Glomerular endothelial cell (primary cell): Measurements from ENCODE around the gene GOLGA8B. TPM values are rescaled to one million over a fixed set of nuclear protein-coding genes. Genes with fewer than 3 reads are reported as not detected.
"Not testable (repeated sequence)": the region's sequence is repeated elsewhere in the genome, so short reads cannot be mapped to it uniquely, and the experiment has no call there.

Source experiments
- DNase-seq: peaks from one replicate; pipeline ENCODE4 v3.0.0-alpha.2; 2011; ENCODE audit warnings: low read depth, low spot score; ENCODE audit errors: extremely low read depth
- total RNA-seq: library from RNA; depleted of rRNA; stranded (reverse); fragments of >200 nt; gene quantifications from 2 replicates; pipeline ENCODE4 v1.2.3, GENCODE V29; 2015

The GOLGA8B gene
- total RNA-seq, 1 donor from 2014 or later: 25.9 TPM

DNA sequence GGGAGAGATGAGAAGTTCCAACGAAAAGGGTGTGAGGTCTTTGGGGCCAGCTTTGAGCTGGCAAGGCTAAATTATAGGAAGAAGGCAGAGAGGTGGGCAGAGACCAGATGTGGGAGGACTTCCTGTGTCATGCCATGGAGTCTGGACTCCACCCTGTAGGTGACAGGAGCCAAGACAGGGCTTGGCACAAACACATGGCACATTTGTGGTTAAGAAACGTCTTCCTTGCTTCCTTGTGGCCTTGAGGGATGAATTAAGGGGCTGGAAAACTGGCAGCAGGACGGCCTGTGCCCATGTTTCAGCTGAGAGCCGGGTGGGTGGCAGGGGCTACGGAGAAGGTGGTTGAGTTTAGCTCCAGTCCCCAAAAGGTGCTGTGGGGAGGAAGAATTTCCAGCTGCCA is 18.7 kb downstream of the GOLGA8B start:
- not testable (repeated sequence) for DNase-seq

DNA sequence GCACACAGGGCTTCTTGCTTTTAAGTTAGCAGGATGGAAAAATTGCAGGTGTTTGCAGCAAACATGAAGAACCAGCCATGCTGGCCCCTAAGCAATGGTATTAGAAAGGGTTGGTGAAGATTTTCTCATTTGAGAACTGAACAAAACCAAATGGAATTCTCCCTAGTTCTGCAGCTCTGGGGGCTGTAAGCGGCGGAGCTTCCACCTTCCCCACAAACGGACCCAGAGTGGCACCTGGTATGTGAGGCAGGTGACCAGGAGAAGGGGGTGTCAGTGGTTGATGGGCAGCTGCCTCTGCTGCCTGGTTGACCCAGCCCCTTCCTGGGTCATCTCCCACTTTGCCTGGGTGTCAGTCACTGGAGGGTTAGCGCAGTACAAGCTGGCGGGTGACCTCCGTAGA is 22.6 kb downstream of the GOLGA8B start:
- DNase-seq: not testable (repeated sequence)

DNA sequence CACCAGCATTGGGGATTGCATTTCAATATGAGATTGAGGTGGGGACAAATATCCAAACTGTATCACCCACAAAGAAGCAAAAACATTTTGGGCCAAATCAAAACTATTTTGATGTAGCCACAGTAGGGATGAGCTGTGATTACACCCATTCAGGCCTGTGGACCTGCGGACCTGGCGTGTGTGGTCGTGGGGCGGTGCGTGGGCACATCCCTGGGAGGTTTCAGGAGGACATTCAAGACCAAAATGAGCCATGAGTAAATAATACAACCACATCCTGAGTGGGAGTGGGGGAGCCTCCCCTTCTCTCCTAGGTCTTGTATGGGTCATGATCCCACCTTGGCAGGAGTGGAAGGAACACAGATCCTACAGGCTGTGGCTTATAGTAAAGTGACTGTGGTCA is 23.7 kb downstream of the GOLGA8B start:
- not testable (repeated sequence) for DNase-seq

DNA sequence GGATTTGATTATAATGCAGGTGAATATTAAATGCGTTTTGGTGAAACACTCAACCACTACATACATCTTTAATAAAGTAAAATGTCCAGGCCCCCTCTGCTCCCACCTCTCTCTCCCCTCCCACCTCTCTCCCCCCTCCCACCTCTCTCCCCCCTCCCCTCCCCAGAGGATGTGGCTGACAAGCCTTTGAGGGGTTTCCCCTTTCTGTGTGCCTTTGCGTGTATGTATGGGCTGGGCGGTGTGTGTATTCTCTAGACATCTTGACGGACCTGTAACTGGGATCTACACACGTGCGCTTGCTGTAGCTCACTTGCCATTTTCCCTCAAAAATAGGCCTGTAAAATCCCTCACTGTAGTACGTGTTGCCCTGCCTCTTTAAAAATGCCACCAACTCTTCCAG is 28.3 kb downstream of the GOLGA8B start:
- not testable (repeated sequence) for DNase-seq

DNA sequence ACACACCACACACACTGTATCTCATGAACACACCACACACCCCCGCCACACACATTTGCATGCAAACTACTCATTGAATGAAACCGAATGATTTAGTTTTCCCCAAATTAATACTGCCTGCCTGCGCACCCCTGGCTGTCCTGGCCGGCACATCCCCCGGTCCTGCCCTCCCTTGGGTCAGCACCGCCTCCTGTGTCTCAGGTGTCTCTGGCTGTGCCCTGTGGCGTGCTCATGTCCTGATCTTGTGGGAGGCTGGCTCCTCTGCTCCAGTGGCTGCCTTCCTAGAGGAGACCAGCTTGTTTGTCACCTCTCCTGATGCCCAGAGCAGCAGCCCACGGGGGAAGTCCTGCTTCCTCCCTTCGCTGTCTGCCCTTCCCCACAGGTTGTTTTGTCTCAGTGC is 28.7 kb downstream of the GOLGA8B start:
- DNase-seq: not testable (repeated sequence)

DNA sequence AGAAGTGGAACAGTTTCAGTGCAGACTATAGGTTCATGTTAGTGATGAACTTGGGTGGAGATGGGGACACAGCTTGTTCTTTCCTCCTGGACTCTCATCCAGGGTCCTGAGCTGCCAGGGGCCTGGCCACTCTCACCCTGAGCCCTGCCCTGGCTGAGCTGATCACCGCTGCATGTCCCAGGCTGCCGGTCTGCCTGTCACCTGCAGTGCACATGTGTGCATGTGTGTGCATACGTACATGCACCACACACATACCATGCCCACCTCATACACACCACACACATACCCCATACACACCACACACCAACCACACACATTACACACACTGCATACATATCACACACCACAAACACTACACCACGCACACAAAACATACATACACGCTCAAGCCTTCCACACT is 29.3 kb downstream of the GOLGA8B start:
- DNase-seq: not testable (repeated sequence)

DNA sequence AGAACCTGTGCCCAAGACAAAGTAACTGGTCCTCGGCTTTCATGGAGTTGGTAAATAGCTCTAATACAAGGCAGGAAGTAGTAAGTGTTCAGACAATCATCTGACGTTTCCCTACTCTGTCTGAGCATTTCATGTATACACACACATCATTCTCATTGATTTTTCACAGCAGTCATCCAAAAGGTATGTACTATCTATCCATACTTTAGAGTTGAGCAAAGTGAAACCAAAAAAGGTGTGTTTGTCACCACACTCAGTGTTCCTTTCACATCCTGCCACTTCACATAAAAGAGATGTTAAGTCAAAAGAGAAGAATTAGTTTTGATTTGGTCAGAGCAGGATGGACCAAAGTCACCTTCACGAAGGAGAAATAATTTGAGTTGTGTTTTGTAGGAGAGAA is 33.3 kb downstream of the GOLGA8B start:
- not testable (repeated sequence) for DNase-seq

DNA sequence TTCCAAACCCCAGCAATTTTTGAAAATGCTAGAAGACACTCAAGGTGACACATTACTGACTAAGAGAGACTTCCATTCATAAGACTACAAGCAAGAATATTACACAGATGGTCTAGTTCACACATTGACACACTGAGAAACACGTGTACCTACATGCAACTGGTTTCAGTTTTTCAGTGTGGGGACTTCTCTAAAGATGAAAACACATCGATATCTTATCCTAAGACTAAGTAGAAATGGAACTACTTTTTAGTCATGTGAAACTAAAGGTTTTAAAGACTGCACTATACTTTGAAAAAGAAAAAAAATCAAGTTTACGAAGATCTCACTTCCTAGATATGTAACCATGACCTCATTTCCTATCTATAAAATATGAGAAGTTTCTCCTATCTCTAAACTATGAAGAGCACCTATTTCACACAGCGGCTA is 34.1 kb downstream of the GOLGA8B start:
- DNase-seq: not testable (repeated sequence)

DNA sequence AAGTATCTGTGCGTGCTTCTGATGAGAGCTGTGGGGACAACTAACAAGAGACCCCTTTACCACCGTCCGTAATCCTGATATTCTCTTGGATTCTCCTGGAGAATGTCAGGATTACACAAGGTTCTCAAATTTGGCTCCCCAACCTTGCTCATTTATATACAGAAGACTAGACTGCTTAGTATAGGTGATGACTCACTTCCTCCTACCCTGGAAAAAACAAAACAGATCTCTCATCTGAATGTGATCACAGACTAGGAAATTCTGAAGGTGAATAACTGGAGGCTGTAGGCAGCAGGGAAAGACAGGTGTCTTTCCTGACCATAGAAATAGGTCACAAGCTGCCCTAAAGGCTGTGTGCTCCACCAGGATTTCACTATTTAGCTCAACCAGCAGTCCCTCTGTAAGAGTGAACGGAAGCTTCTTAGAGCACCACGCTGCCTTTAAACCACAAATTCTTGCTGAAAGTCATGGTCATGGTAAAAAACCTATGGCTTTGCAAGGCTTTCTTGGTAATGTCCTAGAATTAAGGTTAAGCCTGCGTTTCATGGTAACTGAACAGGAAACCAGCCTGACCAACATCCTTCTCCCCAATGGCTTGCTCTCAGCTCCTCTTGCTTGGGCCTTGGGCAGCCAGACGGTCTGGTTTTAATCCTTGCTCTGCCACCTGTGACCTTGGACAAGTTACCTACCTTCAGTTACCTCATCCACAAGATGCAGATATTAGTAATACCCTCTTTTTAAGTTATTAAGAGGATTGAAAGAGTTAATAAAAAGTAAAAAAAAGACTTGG is 39.4 kb downstream of the GOLGA8B start:
- not testable (repeated sequence) for DNase-seq

DNA sequence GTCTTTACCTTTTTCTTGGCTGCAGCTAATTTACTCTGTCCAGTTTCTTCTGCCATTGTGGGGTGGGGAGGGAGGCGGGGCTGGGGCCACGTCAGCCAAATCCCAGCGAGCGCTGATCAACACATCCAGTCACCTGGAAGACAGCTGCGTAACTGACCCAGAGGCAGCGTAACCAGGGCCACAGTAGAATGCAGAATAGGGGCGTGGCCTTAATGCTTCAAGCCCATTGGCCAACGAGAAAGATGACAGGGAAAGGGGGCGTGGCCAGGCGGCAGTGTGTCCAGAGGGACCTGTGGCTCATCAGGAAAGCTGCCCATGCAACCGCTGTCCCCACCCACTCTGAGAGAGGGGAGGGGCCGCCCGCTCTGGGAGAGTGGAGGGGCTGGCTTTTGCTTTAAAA is 47.6 kb downstream of the GOLGA8B start:
- DNase-seq: not testable (repeated sequence)

Other genes with a start within 250 kb of the GOLGA8B start
- gene SLC12A6, start 245.9 kb downstream of the GOLGA8B start, total RNA-seq: 23.0 and 29.8 TPM in 2 replicates
- gene NOP10, start 240.5 kb downstream of the GOLGA8B start, total RNA-seq: 397 TPM in 2 replicates
- not detected in 2 replicates for gene NUTM1, start 240.3 kb downstream of the GOLGA8B start, total RNA-seq
- gene LPCAT4, start 216.5 kb downstream of the GOLGA8B start, total RNA-seq: 15.1 and 19.6 TPM in 2 replicates
- gene GOLGA8A, start 145.8 kb downstream of the GOLGA8B start, total RNA-seq: 13.2 and 37.2 TPM in 2 replicates
- not detected in 2 replicates for gene GJD2, start 171.3 kb upstream of the GOLGA8B start, total RNA-seq
- gene ACTC1, start 211.9 kb upstream of the GOLGA8B start, total RNA-seq: not detected in 2 replicates